Skeletal muscle tissue (tissue), 4 donors: ENCODE data around the gene LEPR. TPM values are rescaled to one million over a fixed set of nuclear protein-coding genes. Genes with fewer than 3 reads are reported as not detected.
"Not testable (repeated sequence)": the region's sequence is repeated elsewhere in the genome, so short reads cannot be mapped to it uniquely, and the experiment has no call there.

Experiments
- H3K27ac ChIP-seq: one replicate; pipeline ENCODE4 v1.7.0; 2013; ENCODE audit warnings: mild to moderate bottlenecking, low read depth, low read length, inconsistent platforms
- H3K27me3 ChIP-seq, 3 donors: one replicate each; pipeline ENCODE4 v1.7.0; 2013; ENCODE audit warnings: low read length in 3 of 3; ENCODE audit not compliant: control insufficient read depth in 3 of 3, insufficient read depth in 3 of 3
- H3K36me3 ChIP-seq, 3 donors: one replicate each; pipeline ENCODE4 v1.7.0; 2013; ENCODE audit warnings: low read length in 3 of 3; ENCODE audit not compliant: control insufficient read depth in 3 of 3, insufficient read depth in 3 of 3
- H3K4me1 ChIP-seq, 3 donors: one replicate each; pipeline ENCODE4 v1.7.0; 2013; ENCODE audit warnings: low read length in 3 of 3, mild to moderate bottlenecking in 3 of 3; ENCODE audit not compliant: control insufficient read depth in 3 of 3, insufficient read depth in 3 of 3
- H3K4me3 ChIP-seq, 3 donors: one replicate each; pipeline ENCODE4 v1.7.0; 2013; ENCODE audit warnings: low read length in 3 of 3
- H3K9ac ChIP-seq, 3 donors: one replicate each; pipeline ENCODE4 v1.7.0; 2013; ENCODE audit warnings: low read length in 3 of 3, mild to moderate bottlenecking in 3 of 3, moderate library complexity in 2 of 3, low read depth in 1 of 3
- H3K9me3 ChIP-seq, 3 donors: one replicate each; pipeline ENCODE4 v1.7.0; 2013; ENCODE audit warnings: low read length in 3 of 3; ENCODE audit not compliant: control insufficient read depth in 3 of 3
- total RNA-seq: library from RNA; depleted of rRNA; stranded (reverse); fragments of >200 nt; gene quantifications from one replicate; pipeline ENCODE4 v1.2.3, GENCODE V29; 2014
- donor health status: Osteomylitis.

The LEPR gene
- total RNA-seq, result 11.0 TPM

- peaks cover 22 to 29% (median 23%) of the 10 kb centered on the region in 3 donors for H3K4me1 ChIP-seq
- H3K9me3 ChIP-seq, result no peaks in the 10 kb centered on the region
- H3K4me3 ChIP-seq, result peak within 1 kb of the TSS; percentile 92 to 98 (median 96)
These were observed at the start of gene LEPR, which contains the start of gene LEPROT for GRCh38 chr1:65420590-65421350. TSS of gene LEPR (plus strand) at chr1:65420668. CDS start at chr1:65565566, 144,898 bp downstream. TSS of gene LEPROT (plus strand) at chr1:65420668. CDS start at chr1:65420725, 57 bp downstream.

GRCh38 chr1:65371544-65371943, 48.9 kb upstream of the LEPR start:
- Histone ChIP-seq H3K9me3 (no peaks in the 10 kb centered on the region), H3K36me3 (no peaks in the 10 kb centered on the region), H3K27me3 (no peaks in the 10 kb centered on the region), H3K4me3 (no peak overlapping the region), H3K9ac (no peak overlapping the region), H3K27ac (no peak overlapping the region), H3K4me1 (peaks cover 0 to 3% (median 3%) of the 10 kb centered on the region in 3 donors)

More at GRCh38 chr1:65420590-65421350, at the start of gene LEPR, which contains the start of gene LEPROT:
- no peaks in the 10 kb centered on the region for H3K27me3 ChIP-seq
- H3K36me3 ChIP-seq, result peaks cover 4% of the 10 kb centered on the region in 3 donors
- peak within 1 kb of the TSS; percentile 97 to 98 (median 98) for H3K9ac ChIP-seq
- H3K27ac ChIP-seq, result peak within 1 kb of the TSS; percentile 97

GRCh38 chr1:65372557-65372956, 47.9 kb upstream of the LEPR start:
- Histone ChIP-seq H3K36me3 (no peaks in the 10 kb centered on the region), H3K4me3 (no peak overlapping the region), H3K27ac (no peak overlapping the region), H3K4me1 (peaks cover 0 to 3% (median 2%) of the 10 kb centered on the region in 3 donors), H3K9ac (no peak overlapping the region), H3K9me3 (no peaks in the 10 kb centered on the region), H3K27me3 (no peaks in the 10 kb centered on the region)

- Histone ChIP-seq H3K9ac (no peak overlapping the region), H3K9me3 (no peaks in the 10 kb centered on the region), H3K4me1 (no peaks in the 10 kb centered on the region), H3K36me3 (no peaks in the 10 kb centered on the region), H3K27me3 (no peaks in the 10 kb centered on the region), H3K27ac (no peak overlapping the region), H3K4me3 (no peak overlapping the region)
These were observed 42.8 kb upstream of the LEPR start for GRCh38 chr1:65377496-65378246.

- no peak overlapping the region for H3K9ac ChIP-seq
- no peaks in the 10 kb centered on the region for H3K36me3 ChIP-seq
- no peak overlapping the region for H3K4me3 ChIP-seq
These were observed 42.1 kb upstream of the LEPR start for GRCh38 chr1:65378247-65378946.

DNA sequence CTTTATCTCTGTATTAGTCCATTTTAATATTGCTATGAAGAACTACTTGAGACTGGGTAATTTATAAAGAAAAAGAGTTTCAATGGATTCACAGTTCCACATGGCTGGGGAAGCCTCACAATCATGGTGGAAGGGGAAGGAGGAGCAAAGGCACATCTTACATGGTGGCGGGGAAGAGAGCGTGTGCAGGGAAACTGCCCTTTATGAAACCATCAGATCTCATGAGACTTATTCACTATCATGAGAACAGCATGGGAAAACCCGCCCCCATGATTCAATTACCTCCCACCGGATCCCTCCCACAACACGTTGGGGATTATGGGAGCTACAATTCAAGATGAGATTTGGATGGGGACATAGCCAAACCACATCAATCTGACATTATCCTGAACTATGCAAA, 36.0 kb upstream of the LEPR start:
- H3K27me3 ChIP-seq, H3K9ac ChIP-seq, H3K36me3 ChIP-seq, H3K9me3 ChIP-seq, H3K27ac ChIP-seq, H3K4me3 ChIP-seq, H3K4me1 ChIP-seq: not testable (repeated sequence)

More at GRCh38 chr1:65378247-65378946, 42.1 kb upstream of the LEPR start:
- Histone ChIP-seq H3K27me3 (no peaks in the 10 kb centered on the region), H3K4me1 (no peaks in the 10 kb centered on the region), H3K9me3 (no peaks in the 10 kb centered on the region), H3K27ac (no peak overlapping the region)

- Histone ChIP-seq H3K27ac (no peak overlapping the region), H3K9me3 (no peaks in the 10 kb centered on the region), H3K36me3 (no peaks in the 10 kb centered on the region), H3K9ac (no peak overlapping the region), H3K4me3 (no peak overlapping the region), H3K4me1 (no peaks in the 10 kb centered on the region), H3K27me3 (no peaks in the 10 kb centered on the region)
These were observed 34.0 kb upstream of the LEPR start for GRCh38 chr1:65386439-65386838.

DNA sequence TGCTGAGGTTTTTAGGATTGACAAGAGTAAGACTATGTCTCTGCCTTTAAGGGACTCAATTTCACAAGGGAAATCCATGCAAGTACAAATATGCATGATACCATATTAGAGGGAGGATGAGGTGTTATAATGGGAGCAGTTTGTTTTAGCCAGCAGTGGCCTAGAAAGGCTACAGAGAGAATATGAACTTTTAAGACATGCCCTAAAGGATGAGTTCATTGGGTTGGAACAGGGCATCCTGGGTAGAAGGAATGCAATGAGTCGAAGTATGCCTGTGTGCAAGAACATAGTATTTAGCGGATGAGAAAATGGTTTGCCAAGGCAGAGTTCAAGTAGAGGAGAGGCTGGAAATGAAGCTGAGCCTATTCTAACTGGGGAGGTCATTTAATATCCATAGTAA, 32.6 kb upstream of the LEPR start:
- Histone ChIP-seq H3K27me3 (no peaks in the 10 kb centered on the region), H3K9me3 (no peaks in the 10 kb centered on the region), H3K4me1 (no peaks in the 10 kb centered on the region), H3K4me3 (no peak overlapping the region), H3K9ac (no peak overlapping the region), H3K36me3 (no peaks in the 10 kb centered on the region), H3K27ac (no peak overlapping the region)

DNA sequence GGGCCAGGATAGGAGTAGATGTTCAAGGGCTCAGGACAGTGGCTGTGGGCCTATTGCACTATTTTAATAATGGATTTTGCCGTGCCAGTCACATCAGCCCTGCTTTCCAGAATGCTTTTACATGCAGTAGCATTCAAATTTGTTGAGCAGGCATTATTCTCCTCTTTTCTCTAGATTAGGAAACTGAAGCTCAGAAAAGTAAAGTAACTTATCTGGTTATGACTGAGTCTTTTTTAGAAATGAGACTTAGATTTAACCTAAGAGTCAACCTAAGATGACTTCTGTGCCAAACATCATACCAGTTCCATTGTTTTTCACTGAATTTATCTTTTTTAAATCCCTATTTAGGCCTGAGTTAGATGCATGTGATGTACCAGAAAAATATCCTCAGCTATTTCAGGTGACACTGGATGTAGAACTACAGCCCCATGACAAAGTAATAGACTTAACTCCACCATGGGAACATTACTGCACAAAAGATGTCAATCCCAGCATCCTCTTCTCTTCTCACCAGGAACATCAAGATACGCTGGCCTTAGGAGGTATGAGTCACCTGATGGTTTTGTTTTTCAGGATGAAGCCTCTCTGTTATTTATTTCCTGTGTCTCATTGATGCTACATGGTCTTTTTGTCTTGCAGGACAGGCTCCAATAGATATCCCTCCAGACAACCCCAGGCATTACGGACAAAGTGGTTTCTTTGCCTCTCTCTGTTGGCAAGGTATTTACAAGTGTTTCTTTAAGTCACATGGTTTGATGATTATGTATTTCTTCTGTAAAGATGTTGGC, 31.4 kb upstream of the LEPR start:
- no peak overlapping the region for H3K27ac ChIP-seq
- H3K27me3 ChIP-seq, result no peaks in the 10 kb centered on the region
- no peak overlapping the region for H3K4me3 ChIP-seq
- no peaks in the 10 kb centered on the region for H3K9me3 ChIP-seq
- no peaks in the 10 kb centered on the region for H3K36me3 ChIP-seq
- H3K9ac ChIP-seq, result no peak overlapping the region
- H3K4me1 ChIP-seq, result no peaks in the 10 kb centered on the region
